Thyroid gland (tissue), 4 donors: Measurements from ENCODE around the gene EFCAB13.

Experiments
- POLR2A ChIP-seq, 2 donors: fragments of 450-650 bp; IDR thresholded peaks; one replicate each; pipeline ENCODE4 v1.6.1; 2017; ENCODE audit warnings: antibody characterized with exemption in 2 of 2, mild to moderate bottlenecking in 2 of 2, moderate library complexity in 1 of 2
- TF ChIP-seq, protein P1 (sequence below), 6 experiments: fragments of 200-600 bp in 3 of 6; fragments of 450-650 bp in 3 of 6; sonication (generic) in 3 of 6; IDR thresholded peaks; one replicate each; pipeline ENCODE4 v1.5.1; 2016 to 2019; ENCODE audit warnings: antibody characterized with exemption in 6 of 6, mild to moderate bottlenecking in 2 of 6, inconsistent platforms in 1 of 6, moderate library complexity in 1 of 6

GRCh38 chr17:47277921-47278320, 45.8 kb upstream of the EFCAB13 start:
- TF ChIP-seq, protein P1, sequence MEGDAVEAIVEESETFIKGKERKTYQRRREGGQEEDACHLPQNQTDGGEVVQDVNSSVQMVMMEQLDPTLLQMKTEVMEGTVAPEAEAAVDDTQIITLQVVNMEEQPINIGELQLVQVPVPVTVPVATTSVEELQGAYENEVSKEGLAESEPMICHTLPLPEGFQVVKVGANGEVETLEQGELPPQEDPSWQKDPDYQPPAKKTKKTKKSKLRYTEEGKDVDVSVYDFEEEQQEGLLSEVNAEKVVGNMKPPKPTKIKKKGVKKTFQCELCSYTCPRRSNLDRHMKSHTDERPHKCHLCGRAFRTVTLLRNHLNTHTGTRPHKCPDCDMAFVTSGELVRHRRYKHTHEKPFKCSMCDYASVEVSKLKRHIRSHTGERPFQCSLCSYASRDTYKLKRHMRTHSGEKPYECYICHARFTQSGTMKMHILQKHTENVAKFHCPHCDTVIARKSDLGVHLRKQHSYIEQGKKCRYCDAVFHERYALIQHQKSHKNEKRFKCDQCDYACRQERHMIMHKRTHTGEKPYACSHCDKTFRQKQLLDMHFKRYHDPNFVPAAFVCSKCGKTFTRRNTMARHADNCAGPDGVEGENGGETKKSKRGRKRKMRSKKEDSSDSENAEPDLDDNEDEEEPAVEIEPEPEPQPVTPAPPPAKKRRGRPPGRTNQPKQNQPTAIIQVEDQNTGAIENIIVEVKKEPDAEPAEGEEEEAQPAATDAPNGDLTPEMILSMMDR (IDR thresholded peaks at IDR 0.05) = no peak
- no peak for TF ChIP-seq POLR2A (IDR thresholded peaks at IDR 0.05)
